Fibroblast of the aortic adventitia (primary cell): Measurements from ENCODE around the gene CLEC16A. TPM values are rescaled to one million over a fixed set of nuclear protein-coding genes. Genes with fewer than 3 reads are reported as not detected.
A peak's percentile ranks its signal among the peaks of the same experiment; 100 is the strongest.

Experiments
- DNase-seq: peaks from one replicate; pipeline ENCODE4 v3.0.0-alpha.2; 2010; ENCODE audit warnings: low read depth
- H3K4me3 ChIP-seq: 2 replicates; pipeline ENCODE4 v1.5.1; 2011; ENCODE audit warnings: low read depth, mild to moderate bottlenecking, control low read depth, low read length, moderate library complexity
- CTCF ChIP-seq: IDR thresholded peaks from 2 replicates; pipeline ENCODE4 v1.5.1; 2011; ENCODE audit warnings: mild to moderate bottlenecking, low read length, control low read depth, inconsistent platforms; ENCODE audit not compliant: insufficient read depth
- total RNA-seq: library from RNA; depleted of rRNA; stranded (reverse); fragments of >200 nt; gene quantifications from 2 replicates; pipeline ENCODE4 v1.2.3, GENCODE V29; 2012; ENCODE audit warnings: low replicate concordance

CLEC16A gene
- total RNA-seq, 1 donor = 16.3 TPM

- DNase-seq = no peak
- no peak for TF ChIP-seq CTCF
These were observed 268.4 kb downstream of the CLEC16A start for GRCh38 chr16:11212798-11213196.

GRCh38 chr16:11213373-11213772, 269.0 kb downstream of the CLEC16A start:
- TF ChIP-seq CTCF = no peak
- no peak for DNase-seq

More at GRCh38 chr16:11212798-11213196, 268.4 kb downstream of the CLEC16A start:
- H3K4me3 ChIP-seq = no peak overlapping the region

GRCh38 chr16:11213799-11214198, 269.4 kb downstream of the CLEC16A start:
- H3K4me3 ChIP-seq = no peak overlapping the region
- TF ChIP-seq CTCF = no peak
- no peak for DNase-seq

More at GRCh38 chr16:11213373-11213772, 269.0 kb downstream of the CLEC16A start:
- H3K4me3 ChIP-seq = no peak overlapping the region

- no peak for TF ChIP-seq CTCF
- peak; percentile 39 for DNase-seq
- no peak overlapping the region for H3K4me3 ChIP-seq
These were observed 271.7 kb downstream of the CLEC16A start for GRCh38 chr16:11215935-11216556.

GRCh38 chr16:11217651-11218603, 273.6 kb downstream of the CLEC16A start:
- no peak for TF ChIP-seq CTCF
- H3K4me3 ChIP-seq = no peak overlapping the region
- DNase-seq = no peak

GRCh38 chr16:11218604-11218962, 274.2 kb downstream of the CLEC16A start:
- peak; percentile 66 for TF ChIP-seq CTCF
- no peak overlapping the region for H3K4me3 ChIP-seq
- no peak for DNase-seq
